Smooth muscle cell (in vitro differentiated cells): ENCODE measurements around the gene ZCCHC2. TPM values are rescaled to one million over a fixed set of nuclear protein-coding genes. Genes with fewer than 3 reads are reported as not detected.

Experiments
- DNase-seq: peaks from one replicate; lab custom pipeline; 2025; ENCODE audit not compliant: unreplicated experiment; lab: John Stamatoyannopoulos, UW
- H2AFZ ChIP-seq: fragments of 200-600 bp; sonication (generic); 2 replicates; pipeline ENCODE4 v1.6.0; 2016; ENCODE audit warnings: antibody characterized with exemption, low read depth, mild to moderate bottlenecking
- H3F3A ChIP-seq: fragments of 200-600 bp; sonication (generic); 2 replicates; pipeline ENCODE4 v1.6.0; 2017; ENCODE audit warnings: antibody characterized with exemption, low read depth
- H3K27ac ChIP-seq: fragments of 200-600 bp; sonication (generic); 2 replicates; pipeline ENCODE4 v1.5.1; 2016; ENCODE audit warnings: low read depth, mild to moderate bottlenecking
- H3K27me3 ChIP-seq: fragments of 200-600 bp; sonication (generic); 2 replicates; pipeline ENCODE4 v1.6.1; 2016; ENCODE audit warnings: low read depth, mild to moderate bottlenecking
- H3K36me3 ChIP-seq: fragments of 200-600 bp; sonication (generic); 2 replicates; pipeline ENCODE4 v1.5.1; 2016; ENCODE audit warnings: low read depth
- H3K4me1 ChIP-seq: fragments of 200-600 bp; sonication (generic); 2 replicates; pipeline ENCODE4 v1.5.1; 2016; ENCODE audit warnings: low read depth
- H3K4me2 ChIP-seq: fragments of 200-600 bp; sonication (generic); 2 replicates; pipeline ENCODE4 v1.6.0; 2016; ENCODE audit warnings: mild to moderate bottlenecking
- H3K4me3 ChIP-seq: fragments of 200-600 bp; sonication (generic); 2 replicates; pipeline ENCODE4 v1.5.1; 2016; ENCODE audit warnings: mild to moderate bottlenecking
- H3K79me2 ChIP-seq: fragments of 200-600 bp; sonication (generic); 2 replicates; pipeline ENCODE4 v1.6.0; 2016; ENCODE audit warnings: low read depth, mild to moderate bottlenecking
- H3K9ac ChIP-seq: fragments of 200-600 bp; sonication (generic); 2 replicates; pipeline ENCODE4 v1.6.0; 2016; ENCODE audit warnings: low read depth
- H3K9me3 ChIP-seq: fragments of 200-600 bp; sonication (generic); replicated peaks from 2 replicates; pipeline ENCODE4 v1.5.1; 2016; ENCODE audit warnings: low read depth
- H4K20me1 ChIP-seq: fragments of 200-600 bp; sonication (generic); 2 replicates; pipeline ENCODE4 v1.6.0; 2016; ENCODE audit warnings: low read depth
- CTCF ChIP-seq: fragments of 200-600 bp; sonication (generic); IDR thresholded peaks from 2 replicates; pipeline ENCODE4 v1.5.1; 2017; ENCODE audit warnings: borderline replicate concordance, mild to moderate bottlenecking, antibody characterized with exemption; ENCODE audit not compliant: insufficient read depth, poor library complexity, severe bottlenecking
- WGBS: methylation state at CpG from one replicate; pipeline ENCODE4 v1.1.7; 2016; ENCODE audit warnings: low lambda C conversion rate; 5-methylcytosine and 5-hydroxymethylcytosine counted together
- polyA plus RNA-seq: library from polyadenylated mRNA; unstranded; fragments of >200 nt; fragmentation: Nextera tagmentation; extraction: Ambion mirVana; gene quantifications from 2 replicates; pipeline ENCODE4 v1.2.1, GENCODE V29; 2016
- total RNA-seq: library from RNA; depleted of rRNA; stranded (reverse); fragments of >200 nt; gene quantifications from 2 replicates; pipeline ENCODE4 v1.2.3, GENCODE V29; 2014

Gene ZCCHC2
- total and polyA plus RNA-seq, 2 experiments from 2014 or later = 0.74 to 8.1 TPM

GRCh38 chr18:62485684-62486083, 37.1 kb upstream of the ZCCHC2 start:
- peaks cover 2% of the 10 kb centered on the region for H3K36me3 ChIP-seq
- H3F3A ChIP-seq = peaks cover 3% of the 10 kb centered on the region
- WGBS = 12% methylated on average over 9 of the region's 9 CpGs
- no peak overlapping the region for H3K4me3 ChIP-seq
- no peak for TF ChIP-seq CTCF
- H3K27me3 ChIP-seq = peaks cover 4% of the 10 kb centered on the region
- H3K79me2 ChIP-seq = no peaks in the 10 kb centered on the region
- H4K20me1 ChIP-seq = no peaks in the 10 kb centered on the region
- no peaks in the 10 kb centered on the region for H3K4me1 ChIP-seq
- H2AFZ ChIP-seq = no peak overlapping the region
- H3K9me3 ChIP-seq = peaks cover 5% of the 10 kb centered on the region
- DNase-seq = no peak
- H3K4me2 ChIP-seq = peak overlapping the region; percentile 49
- peak overlapping the region; percentile 54 for H3K9ac ChIP-seq
- H3K27ac ChIP-seq = peak overlapping the region; percentile 85

- H3K4me1 ChIP-seq = no peaks in the 10 kb centered on the region
- H3K27me3 ChIP-seq = peaks cover 4% of the 10 kb centered on the region
- TF ChIP-seq CTCF = no peak
- no peak overlapping the region for H3K9ac ChIP-seq
- no peaks in the 10 kb centered on the region for H4K20me1 ChIP-seq
- H3K27ac ChIP-seq = peak overlapping the region; percentile 85
- H3K4me2 ChIP-seq = peak overlapping the region; percentile 49
- no peaks in the 10 kb centered on the region for H3K36me3 ChIP-seq
- H3K9me3 ChIP-seq = no peaks in the 10 kb centered on the region
- peaks cover 3% of the 10 kb centered on the region for H3F3A ChIP-seq
- no peak for DNase-seq
- H3K4me3 ChIP-seq = no peak overlapping the region
- no peak overlapping the region for H2AFZ ChIP-seq
- no peaks in the 10 kb centered on the region for H3K79me2 ChIP-seq
- WGBS = 64% methylated on average over 4 of the region's 4 CpGs
Observed at GRCh38 chr18:62486290-62486964, 36.4 kb upstream of the ZCCHC2 start.

GRCh38 chr18:62487161-62487560, 35.7 kb upstream of the ZCCHC2 start:
- no peaks in the 10 kb centered on the region for H4K20me1 ChIP-seq
- 94% methylated on average over 5 of the region's 5 CpGs for WGBS
- H3K27ac ChIP-seq = no peak overlapping the region
- no peak for DNase-seq
- H3F3A ChIP-seq = peaks cover 3% of the 10 kb centered on the region
- H3K79me2 ChIP-seq = no peaks in the 10 kb centered on the region
- no peak overlapping the region for H3K4me2 ChIP-seq
- H3K4me3 ChIP-seq = no peak overlapping the region
- H3K4me1 ChIP-seq = no peaks in the 10 kb centered on the region
- no peaks in the 10 kb centered on the region for H3K9me3 ChIP-seq
- no peaks in the 10 kb centered on the region for H3K36me3 ChIP-seq
- no peak overlapping the region for H3K9ac ChIP-seq
- no peak overlapping the region for H2AFZ ChIP-seq
- TF ChIP-seq CTCF = no peak
- H3K27me3 ChIP-seq = peaks cover 4% of the 10 kb centered on the region
